GM12892 (cell line): ENCODE data around the gene ZNF585A.
"Not testable (repeated sequence)": the region's sequence is repeated elsewhere in the genome, so short reads cannot be mapped to it uniquely, and the experiment has no call there.

ENCODE experiments used
- DNase-seq: peaks from one replicate; pipeline ENCODE4 v3.0.0; 2011; ENCODE audit not compliant: insufficient read length
- FAIRE-seq: peaks from 2 replicates; lab custom pipeline; 2011; peaks lifted over from hg19 to GRCh38; lab: Jason Lieb, UNC
- POLR2A ChIP-seq: IDR thresholded peaks from 2 replicates; pipeline ENCODE4 v1.6.1; 2011; ENCODE audit warnings: low read depth, low read length, control low read depth
- POLR2AphosphoS5 ChIP-seq: IDR thresholded peaks from 2 replicates; pipeline ENCODE4 v1.6.1; 2011; ENCODE audit warnings: low read depth, low read length, control low read depth
- TAF1 ChIP-seq: IDR thresholded peaks from 2 replicates; pipeline ENCODE4 v1.6.1; 2011; ENCODE audit warnings: low read depth, mild to moderate bottlenecking, control low read depth, low read length, borderline replicate concordance

Gene ZNF585A

GRCh38 chr19:37148214-37148613 lies 24.3 kb downstream of the ZNF585A start:
- DNase-seq (no peak), FAIRE-seq (no peak)
- TF ChIP-seq TAF1 (no peak), POLR2A (no peak), POLR2AphosphoS5 (no peak)

DNA sequence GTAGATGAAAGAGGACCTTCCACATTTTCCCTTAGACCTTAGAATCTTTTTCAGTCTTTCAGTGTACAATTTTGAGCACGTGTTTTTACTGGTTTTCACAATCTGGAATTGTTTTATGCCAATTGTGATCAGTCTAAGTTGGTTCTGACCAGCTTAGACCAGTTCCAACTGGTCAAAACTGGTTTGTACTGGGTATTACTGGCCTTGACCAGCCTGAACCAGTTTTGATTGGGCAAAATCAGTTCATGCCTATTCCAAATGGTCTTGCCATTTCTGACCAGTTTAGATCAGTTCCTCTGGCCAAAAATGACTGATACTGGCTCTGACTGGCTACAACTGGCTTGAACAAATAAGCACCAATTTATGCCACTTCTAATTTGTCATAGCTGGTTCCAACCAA lies 36.4 kb downstream of the ZNF585A start:
- TF ChIP-seq POLR2A (no peak), TAF1 (no peak), POLR2AphosphoS5 (no peak)
- no peak for FAIRE-seq
- DNase-seq = no peak

- FAIRE-seq = no peak
- no peak for TF ChIP-seq TAF1
- no peak for TF ChIP-seq POLR2AphosphoS5
- TF ChIP-seq POLR2A = no peak
- no peak for DNase-seq
Observed at GRCh38 chr19:37128821-37129177, 43.7 kb downstream of the ZNF585A start.

DNA sequence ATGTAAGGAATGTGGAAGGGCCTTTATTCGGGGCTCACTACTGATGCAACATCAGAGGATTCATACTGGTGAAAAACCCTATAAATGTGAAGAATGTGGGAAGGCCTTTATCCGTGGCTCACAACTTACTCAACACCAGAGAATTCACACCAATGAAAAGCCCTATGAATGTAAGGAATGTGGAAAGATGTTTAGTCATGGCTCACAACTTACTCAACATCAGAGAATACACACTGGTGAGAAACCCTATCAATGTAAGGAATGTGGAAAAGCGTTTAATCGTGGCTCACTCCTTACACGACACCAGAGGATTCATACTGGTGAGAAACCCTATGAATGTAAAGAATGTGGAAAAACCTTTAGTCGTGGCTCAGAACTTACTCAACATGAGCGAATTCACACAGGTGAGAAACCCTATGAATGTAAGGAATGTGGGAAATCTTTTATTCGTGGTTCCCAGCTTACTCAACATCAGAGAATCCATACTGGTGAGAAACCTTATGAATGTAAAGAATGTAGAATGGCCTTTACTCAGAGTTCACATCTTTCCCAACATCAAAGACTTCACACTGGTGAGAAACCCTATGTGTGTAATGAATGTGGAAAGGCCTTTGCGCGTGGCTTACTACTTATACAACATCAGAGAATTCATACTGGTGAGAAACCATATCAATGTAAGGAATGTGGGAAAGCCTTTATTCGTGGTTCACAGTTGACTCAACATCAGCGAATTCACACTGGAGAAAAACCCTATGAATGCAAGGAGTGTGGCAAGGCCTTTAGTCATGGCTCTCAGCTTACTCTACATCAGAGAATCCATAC lies 44.3 kb downstream of the ZNF585A start:
- no peak for FAIRE-seq
- TF ChIP-seq POLR2AphosphoS5 (no peak), POLR2A (no peak), TAF1 (no peak)

DNA sequence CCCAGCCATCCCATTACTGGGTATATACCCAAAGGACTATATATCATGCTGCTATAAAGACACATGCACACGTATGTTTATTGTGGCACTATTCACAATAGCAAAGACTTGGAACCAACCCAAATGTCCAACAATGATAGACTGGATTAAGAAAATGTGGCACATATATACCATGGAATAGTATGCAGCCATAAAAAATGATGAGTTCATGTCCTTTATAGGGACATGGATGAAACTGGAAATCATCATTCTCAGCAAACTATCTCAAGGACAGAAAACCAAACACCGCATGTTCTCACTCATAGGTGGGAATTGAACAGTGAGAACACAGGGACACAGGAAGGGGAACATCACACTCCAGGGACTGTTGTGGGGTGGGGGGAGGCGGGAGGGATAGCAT lies 50.4 kb downstream of the ZNF585A start:
- not testable (repeated sequence) for FAIRE-seq, DNase-seq

More for the DNA sequence above, 44.3 kb downstream of the ZNF585A start:
- DNase-seq = no peak

DNA sequence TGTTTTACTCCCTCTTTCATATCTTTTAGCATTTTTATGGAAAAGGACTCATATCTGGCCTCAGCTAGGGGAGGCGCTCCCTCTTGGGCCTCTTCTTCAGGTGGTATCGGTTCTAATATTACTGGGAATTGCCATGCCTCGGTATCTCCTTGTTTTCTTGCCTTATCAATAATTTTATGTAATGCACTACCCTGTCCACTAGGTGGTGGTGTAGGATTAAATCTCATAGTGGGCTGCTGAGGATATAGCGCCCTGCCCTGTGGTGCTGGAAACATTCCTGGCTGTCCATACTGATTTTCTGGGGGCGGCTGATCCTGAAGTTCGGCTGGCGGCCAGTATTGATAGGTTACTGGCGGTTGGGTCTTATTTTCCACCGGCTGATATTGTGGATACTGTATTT lies 58.5 kb downstream of the ZNF585A start:
- FAIRE-seq = no peak
- no peak for DNase-seq
- TF ChIP-seq TAF1 = no peak

DNA sequence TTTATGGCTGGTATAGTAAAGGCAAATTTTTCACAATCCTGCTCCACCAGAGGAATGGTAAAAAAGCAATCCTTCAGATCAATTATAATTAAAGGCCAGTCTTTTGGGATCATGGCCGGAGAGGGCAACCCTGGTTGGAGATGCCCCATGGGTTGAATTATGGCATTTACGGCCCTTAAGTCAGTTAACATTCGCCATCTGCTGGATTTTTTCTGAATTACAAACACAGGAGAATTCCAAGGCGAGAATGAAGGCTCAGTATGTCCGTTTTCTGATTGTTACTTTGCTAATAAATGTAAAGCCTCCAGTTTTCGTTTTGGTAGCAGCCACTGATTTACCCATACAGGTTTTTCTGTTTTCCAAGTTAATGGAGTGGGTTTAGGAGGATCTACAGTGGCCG lies 60.7 kb downstream of the ZNF585A start:
- DNase-seq, FAIRE-seq: not testable (repeated sequence)

GRCh38 chr19:37104135-37104534 lies 68.4 kb downstream of the ZNF585A start:
- not testable (repeated sequence) for DNase-seq, FAIRE-seq

- no peak for TF ChIP-seq POLR2A
- TF ChIP-seq POLR2AphosphoS5 = no peak
- no peak for TF ChIP-seq TAF1
- FAIRE-seq = no peak
- DNase-seq = no peak
Observed at GRCh38 chr19:37098570-37098969, 73.9 kb downstream of the ZNF585A start.

DNA sequence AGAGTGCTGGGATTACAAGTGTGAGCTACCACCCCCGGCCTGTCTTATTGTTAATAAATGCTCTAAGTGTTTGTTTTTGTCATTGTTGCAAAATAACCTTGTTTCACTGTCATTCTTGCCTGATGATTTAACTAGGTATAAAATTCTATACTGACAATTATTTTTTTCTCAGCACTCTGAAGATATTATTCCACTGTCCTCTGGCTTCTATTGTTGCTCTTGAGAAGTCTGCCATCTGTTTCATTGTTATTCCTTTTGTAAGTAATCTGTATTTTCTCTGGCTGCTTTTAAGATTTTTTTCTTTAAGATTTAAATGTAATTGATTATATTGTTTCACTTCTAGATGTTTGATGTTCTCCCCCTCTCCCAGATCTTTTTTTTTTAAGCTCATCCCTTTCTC lies 76.6 kb downstream of the ZNF585A start:
- TF ChIP-seq POLR2A (no peak), POLR2AphosphoS5 (no peak), TAF1 (no peak)
- FAIRE-seq = no peak

More for the DNA sequence above, 76.6 kb downstream of the ZNF585A start:
- DNase-seq = no peak
